IMR-90 (cell line): Measurements from ENCODE around the gene LCMT2. TPM values are rescaled to one million over a fixed set of nuclear protein-coding genes. Genes with fewer than 3 reads are reported as not detected.

Experiments
- ATAC-seq: fragments of 200-7000 bp; cut with Tn5 transposase; 2 replicates; pipeline ENCODE4 v1.9.1; 2020; ENCODE audit warnings: low read depth, mild to moderate bottlenecking, moderate library complexity
- BruUV-seq: library from RNA; stranded (reverse); fragments of 400-500 nt; replicated peaks from 2 replicates; lab custom pipeline; 2021; lab: Mats Ljungman, UMichigan
- CTCF ChIA-PET: fragments of 300-600 bp; formaldehyde crosslinking; extraction: SDS; loops from one replicate; lab custom pipeline; 2021; ENCODE audit warnings: antibody characterized with exemption; lab: Yijun Ruan, JAX
- POLR2A ChIA-PET: fragments of 300-600 bp; sonication (Branson Sonifier 250); formaldehyde crosslinking; loops from one replicate; lab custom pipeline; 2022; ENCODE audit warnings: antibody characterized with exemption; ENCODE audit not compliant: unreplicated experiment; lab: Charles Lee
- DNase-seq: peaks from one replicate; pipeline ENCODE4 v3.0.0; 2013
- H2AFZ ChIP-seq: replicated peaks from 2 replicates; pipeline ENCODE3; 2013; ENCODE audit warnings: low read length, mild to moderate bottlenecking; ENCODE audit not compliant: poor library complexity
- H2AK5ac ChIP-seq: 2 replicates; pipeline ENCODE4 v1.6.1; 2013; ENCODE audit warnings: low read depth, low read length, inconsistent platforms
- H2AK9ac ChIP-seq: replicated peaks from 2 replicates; pipeline ENCODE3; 2013; ENCODE audit warnings: mild to moderate bottlenecking, low read depth, low read length, moderate library complexity; ENCODE audit not compliant: poor library complexity
- H2BK120ac ChIP-seq: 2 replicates; pipeline ENCODE4 v1.6.1; 2013; ENCODE audit warnings: low read depth, low read length, inconsistent platforms
- H2BK15ac ChIP-seq: 3 replicates; pipeline ENCODE4 v1.6.1; 2013; ENCODE audit warnings: low read depth, low read length, inconsistent platforms
- H2BK20ac ChIP-seq: 2 replicates; pipeline ENCODE4 v1.6.1; 2013; ENCODE audit warnings: low read depth, mild to moderate bottlenecking, inconsistent platforms, low read length, moderate library complexity
- H2BK5ac ChIP-seq: 2 replicates; pipeline ENCODE4 v1.6.1; 2013; ENCODE audit warnings: mild to moderate bottlenecking, low read depth, low read length, inconsistent platforms; ENCODE audit not compliant: poor library complexity, severe bottlenecking
- H3K14ac ChIP-seq: replicated peaks from 2 replicates; pipeline ENCODE4 v1.6.1; 2013; ENCODE audit warnings: low read depth, low read length, inconsistent platforms
- H3K18ac ChIP-seq: 2 replicates; pipeline ENCODE4 v1.6.1; 2013; ENCODE audit warnings: low read depth, low read length, control low read depth
- H3K23ac ChIP-seq: 2 replicates; pipeline ENCODE4 v1.6.1; 2013; ENCODE audit warnings: low read depth, low read length, inconsistent platforms
- H3K27ac ChIP-seq: 2 replicates; pipeline ENCODE4 v1.5.1; 2013; ENCODE audit warnings: mild to moderate bottlenecking, control low read depth, low read length; ENCODE audit not compliant: insufficient read depth
- H3K27me3 ChIP-seq: 2 replicates; pipeline ENCODE4 v1.6.1; 2013; ENCODE audit warnings: low read length; ENCODE audit not compliant: control insufficient read depth, insufficient read depth
- H3K36me3 ChIP-seq: 2 replicates; pipeline ENCODE4 v1.6.1; 2013; ENCODE audit warnings: low read length, mixed read lengths; ENCODE audit not compliant: control insufficient read depth, insufficient read depth
- H3K4ac ChIP-seq: 2 replicates; pipeline ENCODE4 v1.6.1; 2013; ENCODE audit warnings: low read depth, low read length, inconsistent platforms
- H3K4me1 ChIP-seq: 2 replicates; pipeline ENCODE4 v1.6.1; 2013; ENCODE audit warnings: low read length, mixed read lengths; ENCODE audit not compliant: control insufficient read depth, insufficient read depth
- H3K4me2 ChIP-seq: 2 replicates; pipeline ENCODE4 v1.6.1; 2013; ENCODE audit warnings: low read depth, mild to moderate bottlenecking, control low read depth, low read length, moderate library complexity
- H3K4me3 ChIP-seq: 2 replicates; pipeline ENCODE4 v1.5.1; 2013; ENCODE audit warnings: low read depth, mild to moderate bottlenecking, control low read depth, low read length, moderate library complexity; ENCODE audit not compliant: insufficient read depth
- H3K56ac ChIP-seq: 2 replicates; pipeline ENCODE4 v1.6.1; 2013; ENCODE audit warnings: low read length, inconsistent platforms; ENCODE audit not compliant: insufficient read depth; ENCODE audit errors: extremely low read depth
- H3K79me1 ChIP-seq, 2 experiments: 2 replicates each; pipeline ENCODE4 v1.6.1; 2013; ENCODE audit warnings: low read length in 2 of 2, inconsistent platforms in 1 of 2, low read depth in 1 of 2
- H3K9ac ChIP-seq: 2 replicates; pipeline ENCODE4 v1.6.1; 2013; ENCODE audit warnings: low read depth, low read length, control low read depth
- H3K9me1 ChIP-seq: 2 replicates; pipeline ENCODE4 v1.6.1; 2013; ENCODE audit warnings: low read length, inconsistent platforms; ENCODE audit not compliant: insufficient read depth
- H3K9me3 ChIP-seq: 2 replicates; pipeline ENCODE4 v1.6.1; 2013; ENCODE audit warnings: low read length; ENCODE audit not compliant: control insufficient read depth, insufficient read depth
- H4K20me1 ChIP-seq: 2 replicates; pipeline ENCODE4 v1.6.1; 2013; ENCODE audit warnings: low read length, inconsistent platforms; ENCODE audit not compliant: insufficient read depth
- H4K5ac ChIP-seq: 2 replicates; pipeline ENCODE4 v1.6.1; 2013; ENCODE audit warnings: mild to moderate bottlenecking, low read depth, low read length, control low read depth
- H4K8ac ChIP-seq, 2 experiments: 2 replicates each; pipeline ENCODE4 v1.6.1; 2013; ENCODE audit warnings: low read depth in 2 of 2, low read length in 2 of 2, control low read depth in 1 of 2, inconsistent platforms in 1 of 2
- H4K91ac ChIP-seq: 2 replicates; pipeline ENCODE4 v1.6.1; 2013; ENCODE audit warnings: low read depth, low read length, inconsistent platforms; ENCODE audit not compliant: insufficient read depth
- BHLHE40 ChIP-seq: fragments of 150-350 bp; IDR thresholded peaks from 2 replicates; pipeline ENCODE4 v1.6.1; 2016; ENCODE audit warnings: mild to moderate bottlenecking, low read depth, low read length
- CEBPB ChIP-seq: IDR thresholded peaks from 2 replicates; pipeline ENCODE4 v1.6.1; 2012; ENCODE audit warnings: low read depth, low read length, improper control_type of control experiment
- CHD1 ChIP-seq: IDR thresholded peaks from 2 replicates; pipeline ENCODE4 v1.6.1; 2012; ENCODE audit warnings: low read depth, low read length, improper control_type of control experiment
- FOS ChIP-seq: fragments of 150-350 bp; IDR thresholded peaks from 2 replicates; pipeline ENCODE4 v1.6.1; 2016; ENCODE audit warnings: low read depth, low read length
- MAFK ChIP-seq: IDR thresholded peaks from 2 replicates; pipeline ENCODE4 v1.6.1; 2012; ENCODE audit warnings: low read depth, low read length, improper control_type of control experiment
- MAZ ChIP-seq: IDR thresholded peaks from 2 replicates; pipeline ENCODE4 v1.6.1; 2012; ENCODE audit warnings: low read depth, mild to moderate bottlenecking, low read length, improper control_type of control experiment, moderate library complexity, borderline replicate concordance
- MXI1 ChIP-seq: IDR thresholded peaks from 2 replicates; pipeline ENCODE4 v1.6.1; 2012; ENCODE audit warnings: low read depth, mild to moderate bottlenecking, low read length, moderate library complexity, borderline replicate concordance
- NFE2L2 ChIP-seq: fragments of 150-350 bp; IDR thresholded peaks from 2 replicates; pipeline ENCODE4 v1.6.1; 2016; ENCODE audit warnings: low read depth, mild to moderate bottlenecking, low read length
- POLR2A ChIP-seq: IDR thresholded peaks from 2 replicates; pipeline ENCODE4 v1.6.1; 2012; ENCODE audit warnings: mild to moderate bottlenecking, low read depth, low read length
- RAD21 ChIP-seq: IDR thresholded peaks from 2 replicates; pipeline ENCODE4 v1.6.1; 2012; ENCODE audit warnings: low read length, improper control_type of control experiment
- RCOR1 ChIP-seq: IDR thresholded peaks from 2 replicates; pipeline ENCODE4 v1.6.1; 2012; ENCODE audit warnings: mild to moderate bottlenecking, low read length, improper control_type of control experiment; ENCODE audit not compliant: insufficient replicate concordance
- RFX5 ChIP-seq: IDR thresholded peaks from 2 replicates; pipeline ENCODE4 v1.8.0; 2012; ENCODE audit warnings: low read depth, mild to moderate bottlenecking, low read length, moderate library complexity
- SMC3 ChIP-seq: fragments of 150-350 bp; IDR thresholded peaks from 2 replicates; pipeline ENCODE4 v1.6.1; 2016; ENCODE audit warnings: low read depth, mild to moderate bottlenecking, antibody characterized with exemption, low read length, moderate library complexity
- WGBS, 2 experiments: methylation state at CpG; one replicate each; pipeline versions ENCODE4 v1.1.5 to v1.1.7; 2013; ENCODE audit warnings: missing lambda C conversion rate in 2 of 2; ENCODE audit not compliant: insufficient read length in 1 of 2; ENCODE audit errors: extremely low coverage in 2 of 2; 5-methylcytosine and 5-hydroxymethylcytosine counted together
- dilution Hi-C: fragments of 300-500 bp; cut with HindIII; formaldehyde crosslinking; loops from one replicate; pipeline ENCODE4 v1.14.3; 2018; ENCODE audit warnings: low sequenced_read_pairs; ENCODE audit not compliant: unreplicated experiment
- in situ Hi-C: fragments of 300-500 bp; cut with MboI; formaldehyde crosslinking; loops from 3 replicates; pipeline ENCODE4 v1.14.3; 2019; ENCODE audit warnings: low sequenced_read_pairs, inconsistent platforms, mixed read lengths
- intact Hi-C: fragments of 100-400 bp; cut with micrococcal nuclease; formaldehyde crosslinking; loops from 2 replicates; pipeline ENCODE4 v1.10.0; 2022
- polyA plus RNA-seq, 3 experiments: library from polyadenylated mRNA; depleted of rRNA; stranded (reverse); fragments of >200 nt; gene quantifications; 2 replicates each; pipeline ENCODE4 v1.2.3, GENCODE V29; 2012; ENCODE audit warnings: low replicate concordance in 1 of 3
- total RNA-seq: library from RNA; depleted of rRNA; stranded (reverse); fragments of >200 nt; gene quantifications from 2 replicates; pipeline ENCODE4 v1.2.3, GENCODE V29; 2012
- TF ChIP-seq, protein P1 (sequence below): fragments of 150-350 bp; IDR thresholded peaks from 2 replicates; pipeline ENCODE4 v1.6.1; 2016; ENCODE audit warnings: low read depth, mild to moderate bottlenecking, low read length, moderate library complexity, borderline replicate concordance
- TF ChIP-seq, protein P2 (sequence below): fragments of 150-350 bp; IDR thresholded peaks from 2 replicates; pipeline ENCODE4 v1.6.1; 2017; ENCODE audit warnings: mild to moderate bottlenecking, antibody characterized with exemption, low read length, low read depth
- TF ChIP-seq, protein P3 (sequence below): conservative IDR thresholded peaks from 2 replicates; pipeline ENCODE4 v1.5.1; 2012; ENCODE audit warnings: mild to moderate bottlenecking, low read depth, low read length, improper control_type of control experiment

The LCMT2 gene
- total and polyA plus RNA-seq, 2 of the 4 experiments (the other 2 are of a cell fraction) = 5.8 to 12.2 TPM

DNA sequence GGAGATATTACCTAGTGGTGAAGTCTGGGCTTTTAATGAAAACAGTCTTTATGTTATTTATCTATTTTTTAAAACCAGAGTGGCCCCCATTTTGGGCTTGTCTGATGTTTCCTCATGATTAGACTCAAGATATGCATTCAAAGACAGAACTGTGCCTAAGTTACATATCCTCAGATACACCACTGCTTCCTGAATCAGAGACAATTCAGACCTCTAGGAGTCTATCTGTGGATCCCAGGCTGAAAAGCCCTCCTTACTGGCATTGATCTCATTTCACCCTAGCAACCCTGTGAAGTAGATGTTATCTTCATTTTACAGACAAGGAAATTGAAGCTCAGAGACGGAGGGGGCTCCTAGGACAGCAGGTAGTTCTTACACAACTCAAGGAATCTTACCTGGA, 46.8 kb downstream of the LCMT2 start:
- Histone ChIP-seq H3K79me1 (no peaks in the 10 kb centered on the region), H2AK5ac (no peak overlapping the region), H3K9me3 (no peaks in the 10 kb centered on the region), H3K27me3 (peaks cover 56% of the 10 kb centered on the region), H3K36me3 (no peaks in the 10 kb centered on the region), H4K5ac (no peak overlapping the region), H3K56ac (no peak overlapping the region), H3K4me3 (no peak overlapping the region), H3K27ac (no peak overlapping the region), H2BK5ac (no peak overlapping the region), H3K4ac (no peak overlapping the region), H2BK15ac (no peak overlapping the region), H4K8ac (no peak overlapping the region), H3K23ac (no peak overlapping the region), H2BK120ac (no peak overlapping the region), H2AK9ac (no peak overlapping the region), H2BK20ac (no peak overlapping the region), H3K14ac (no peak overlapping the region), H4K91ac (no peak overlapping the region), H2AFZ (no peak overlapping the region), H3K9me1 (no peaks in the 10 kb centered on the region), H3K9ac (no peak overlapping the region), H3K4me1 (peaks cover 1% of the 10 kb centered on the region; the same call in 1 of the 2 replicates), H3K18ac (no peak overlapping the region), H3K4me2 (no peak overlapping the region), H4K20me1 (no peaks in the 10 kb centered on the region)
- CTCF ChIA-PET = no interaction called here
- BruUV-seq = no TSS peak
- POLR2A ChIA-PET = no interaction called here
- in situ Hi-C loops = loop anchor here (5.0 kb wide), 1 partner anchor 96 kb away; the partner anchor contains the start of gene CCNDBP1
- DNase-seq (no peak), ATAC-seq (no peak)
- no peak for TF ChIP-seq CEBPB
- TF ChIP-seq, protein P1, sequence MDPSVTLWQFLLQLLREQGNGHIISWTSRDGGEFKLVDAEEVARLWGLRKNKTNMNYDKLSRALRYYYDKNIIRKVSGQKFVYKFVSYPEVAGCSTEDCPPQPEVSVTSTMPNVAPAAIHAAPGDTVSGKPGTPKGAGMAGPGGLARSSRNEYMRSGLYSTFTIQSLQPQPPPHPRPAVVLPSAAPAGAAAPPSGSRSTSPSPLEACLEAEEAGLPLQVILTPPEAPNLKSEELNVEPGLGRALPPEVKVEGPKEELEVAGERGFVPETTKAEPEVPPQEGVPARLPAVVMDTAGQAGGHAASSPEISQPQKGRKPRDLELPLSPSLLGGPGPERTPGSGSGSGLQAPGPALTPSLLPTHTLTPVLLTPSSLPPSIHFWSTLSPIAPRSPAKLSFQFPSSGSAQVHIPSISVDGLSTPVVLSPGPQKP = no peak
- TF ChIP-seq, protein P2, sequence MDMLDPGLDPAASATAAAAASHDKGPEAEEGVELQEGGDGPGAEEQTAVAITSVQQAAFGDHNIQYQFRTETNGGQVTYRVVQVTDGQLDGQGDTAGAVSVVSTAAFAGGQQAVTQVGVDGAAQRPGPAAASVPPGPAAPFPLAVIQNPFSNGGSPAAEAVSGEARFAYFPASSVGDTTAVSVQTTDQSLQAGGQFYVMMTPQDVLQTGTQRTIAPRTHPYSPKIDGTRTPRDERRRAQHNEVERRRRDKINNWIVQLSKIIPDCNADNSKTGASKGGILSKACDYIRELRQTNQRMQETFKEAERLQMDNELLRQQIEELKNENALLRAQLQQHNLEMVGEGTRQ = no peak
- no peak for TF ChIP-seq RCOR1
- TF ChIP-seq POLR2A = no peak
- no peak for TF ChIP-seq MXI1
- no peak for TF ChIP-seq RFX5
- TF ChIP-seq, protein P3, sequence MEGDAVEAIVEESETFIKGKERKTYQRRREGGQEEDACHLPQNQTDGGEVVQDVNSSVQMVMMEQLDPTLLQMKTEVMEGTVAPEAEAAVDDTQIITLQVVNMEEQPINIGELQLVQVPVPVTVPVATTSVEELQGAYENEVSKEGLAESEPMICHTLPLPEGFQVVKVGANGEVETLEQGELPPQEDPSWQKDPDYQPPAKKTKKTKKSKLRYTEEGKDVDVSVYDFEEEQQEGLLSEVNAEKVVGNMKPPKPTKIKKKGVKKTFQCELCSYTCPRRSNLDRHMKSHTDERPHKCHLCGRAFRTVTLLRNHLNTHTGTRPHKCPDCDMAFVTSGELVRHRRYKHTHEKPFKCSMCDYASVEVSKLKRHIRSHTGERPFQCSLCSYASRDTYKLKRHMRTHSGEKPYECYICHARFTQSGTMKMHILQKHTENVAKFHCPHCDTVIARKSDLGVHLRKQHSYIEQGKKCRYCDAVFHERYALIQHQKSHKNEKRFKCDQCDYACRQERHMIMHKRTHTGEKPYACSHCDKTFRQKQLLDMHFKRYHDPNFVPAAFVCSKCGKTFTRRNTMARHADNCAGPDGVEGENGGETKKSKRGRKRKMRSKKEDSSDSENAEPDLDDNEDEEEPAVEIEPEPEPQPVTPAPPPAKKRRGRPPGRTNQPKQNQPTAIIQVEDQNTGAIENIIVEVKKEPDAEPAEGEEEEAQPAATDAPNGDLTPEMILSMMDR = no peak
- no peak for TF ChIP-seq RAD21
- no peak for TF ChIP-seq SMC3
- no peak for TF ChIP-seq CHD1
- TF ChIP-seq BHLHE40 = no peak
- TF ChIP-seq FOS = no peak
- TF ChIP-seq MAZ = no peak
- no peak for TF ChIP-seq MAFK
- TF ChIP-seq NFE2L2 = no peak
- intact Hi-C loops = no loop called here
- dilution Hi-C loops = no loop called here
- WGBS, 2 experiments = 60% methylated on average over 1 of the region's 1 CpG; no CpG with 5 or more reads in 1 of the 2 experiments
